ENCODE data around the gene ERICH4. TPM values are rescaled to one million over a fixed set of nuclear protein-coding genes. Genes with fewer than 3 reads are reported as not detected.

Gene ERICH4
- total and polyA plus RNA-seq, 9 of the 15 experiments (the other 6 are each of a cell fraction or from before 2014, with no cell fraction given): not detected

DNA sequence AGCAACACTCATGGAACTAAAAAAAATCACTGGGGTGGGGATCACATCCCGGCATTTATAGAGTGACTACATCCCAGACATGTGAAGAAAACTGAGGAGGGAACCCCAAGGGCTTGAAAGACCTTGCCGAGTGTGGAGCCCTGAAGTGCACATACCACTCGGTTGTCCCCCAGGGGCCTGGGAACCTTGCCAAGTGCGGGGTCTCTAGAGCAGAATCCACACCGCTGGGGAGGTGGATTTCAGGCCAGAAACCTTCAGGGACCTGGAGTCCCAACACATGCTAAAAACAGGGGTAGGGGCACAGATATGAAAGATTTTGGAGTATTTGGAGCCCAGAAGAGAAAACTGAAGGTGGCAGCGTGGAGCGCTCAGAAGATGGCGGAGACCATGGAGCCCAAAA, 35.2 kb downstream of the ERICH4 start:
- FAIRE-seq: no peak
- H3K9ac ChIP-seq (ENCODE audit: insufficient read depth in 1 of 2, low read depth in 2 of 2, low read length in 2 of 2): no peak overlapping the region
- H3K4me2 ChIP-seq (ENCODE audit: insufficient read depth, low read length): no peak overlapping the region
- H3K4me1 ChIP-seq (replicated peaks in 1 of 2; ENCODE audit: control insufficient read depth in 2 of 2, insufficient read depth in 2 of 2, low read length in 2 of 2): peaks cover 0 to 7% of the 10 kb centered on the region in 2 experiments; a peak in 3 of 5 replicates
- no peaks in the 10 kb centered on the region for H4K20me1 ChIP-seq (replicated peaks; ENCODE audit: control insufficient read depth, insufficient read depth, low read length)
- TF ChIP-seq NRF1 (conservative IDR thresholded peaks at IDR 0.05 in 1 of 2, IDR thresholded peaks at IDR 0.05 in 1 of 2) (no peak), FOXK2 (conservative IDR thresholded peaks at IDR 0.05 in 1 of 2, IDR thresholded peaks at IDR 0.05 in 1 of 2; ENCODE audit: low read depth in 2 of 2) (no peak), ZNF12 (CRISPR knock-in tag; IDR thresholded peaks at IDR 0.05) (no peak), GATA2 (CRISPR knock-in tag; IDR thresholded peaks at IDR 0.05) (no peak)
- BruUV-seq (replicated peaks): no TSS peak
- no peak overlapping the region for H3K27ac ChIP-seq (ENCODE audit: extremely low read depth, low read depth, low read length)
- intact Hi-C loops (cut with micrococcal nuclease): no loop called here
- no peak for ATAC-seq
- H3K27me3 ChIP-seq (ENCODE audit: control insufficient read depth in 2 of 2, insufficient read depth in 2 of 2, low read length in 2 of 2): peaks cover 0 to 9% of the 10 kb centered on the region in 2 experiments; a peak in 2 of 5 replicates
- no peaks in the 10 kb centered on the region for H3K9me3 ChIP-seq (replicated peaks; ENCODE audit: control insufficient read depth, insufficient read depth, low read depth, low read length)
- H3K9me1 ChIP-seq (ENCODE audit: control insufficient read depth, insufficient read depth, low read length): no peaks in the 10 kb centered on the region
- ChIA-PET POLR2A (interaction anchor here (0.7 kb wide), 1 partner anchor 23 kb away, joined by 3 read pairs; no protein-coding TSS in a partner anchor), CTCF (ENCODE audit: low intra/inter-chr PET ratio) (no interaction called here)
- in situ Hi-C loops (cut with MboI): no loop called here
- no peaks in the 10 kb centered on the region for H3K36me3 ChIP-seq (ENCODE audit: control insufficient read depth, insufficient read depth, low read length)
- H2AFZ ChIP-seq (ENCODE audit: low read depth, low read length): no peak overlapping the region
- no peak overlapping the region for H3K4me3 ChIP-seq
- DNase-seq (ENCODE audit: extremely low read depth in 1 of 4, low spot score in 3 of 4): no peak
- H3K79me2 ChIP-seq (ENCODE audit: control insufficient read depth, insufficient read depth, low read length): no peaks in the 10 kb centered on the region
- WGBS (ENCODE audit: insufficient coverage, low coverage, missing lambda C conversion rate): 9% methylated on average over 8 of the region's 8 CpGs
